Ectodermal cell (in vitro differentiated cells): ENCODE measurements around the gene DSCAML1.
"Not testable (repeated sequence)": the region's sequence is repeated elsewhere in the genome, so short reads cannot be mapped to it uniquely, and the experiment has no call there.

Experiments used
- H3K27ac ChIP-seq: 2 replicates; pipeline ENCODE4 v1.7.0; 2013; ENCODE audit warnings: mild to moderate bottlenecking, low read depth, low read length; ENCODE audit not compliant: insufficient read depth, poor library complexity, severe bottlenecking
- H3K27me3 ChIP-seq: 2 replicates; pipeline ENCODE4 v1.7.0; 2013; ENCODE audit warnings: mild to moderate bottlenecking, low read length; ENCODE audit not compliant: insufficient read depth, control insufficient read depth, poor library complexity, severe bottlenecking
- H3K36me3 ChIP-seq: one replicate; pipeline ENCODE4 v1.7.0; 2013; ENCODE audit warnings: low read length; ENCODE audit not compliant: control insufficient read depth, insufficient read depth
- H3K4me1 ChIP-seq: one replicate; pipeline ENCODE4 v1.7.0; 2013; ENCODE audit warnings: low read length; ENCODE audit not compliant: control insufficient read depth, insufficient read depth
- H3K4me3 ChIP-seq: 2 replicates; pipeline ENCODE4 v1.7.0; 2013; ENCODE audit warnings: low read depth, low read length, control low read depth; ENCODE audit not compliant: insufficient read depth
- H3K9me3 ChIP-seq: 2 replicates; pipeline ENCODE4 v1.7.0; 2013; ENCODE audit warnings: mild to moderate bottlenecking, low read length, moderate library complexity; ENCODE audit not compliant: control insufficient read depth
- WGBS, 2 experiments: methylation state at CpG; one replicate each; pipeline ENCODE4 v1.1.7; 2013; ENCODE audit warnings: missing lambda C conversion rate in 2 of 2; 5-methylcytosine and 5-hydroxymethylcytosine counted together

Gene DSCAML1

DNA sequence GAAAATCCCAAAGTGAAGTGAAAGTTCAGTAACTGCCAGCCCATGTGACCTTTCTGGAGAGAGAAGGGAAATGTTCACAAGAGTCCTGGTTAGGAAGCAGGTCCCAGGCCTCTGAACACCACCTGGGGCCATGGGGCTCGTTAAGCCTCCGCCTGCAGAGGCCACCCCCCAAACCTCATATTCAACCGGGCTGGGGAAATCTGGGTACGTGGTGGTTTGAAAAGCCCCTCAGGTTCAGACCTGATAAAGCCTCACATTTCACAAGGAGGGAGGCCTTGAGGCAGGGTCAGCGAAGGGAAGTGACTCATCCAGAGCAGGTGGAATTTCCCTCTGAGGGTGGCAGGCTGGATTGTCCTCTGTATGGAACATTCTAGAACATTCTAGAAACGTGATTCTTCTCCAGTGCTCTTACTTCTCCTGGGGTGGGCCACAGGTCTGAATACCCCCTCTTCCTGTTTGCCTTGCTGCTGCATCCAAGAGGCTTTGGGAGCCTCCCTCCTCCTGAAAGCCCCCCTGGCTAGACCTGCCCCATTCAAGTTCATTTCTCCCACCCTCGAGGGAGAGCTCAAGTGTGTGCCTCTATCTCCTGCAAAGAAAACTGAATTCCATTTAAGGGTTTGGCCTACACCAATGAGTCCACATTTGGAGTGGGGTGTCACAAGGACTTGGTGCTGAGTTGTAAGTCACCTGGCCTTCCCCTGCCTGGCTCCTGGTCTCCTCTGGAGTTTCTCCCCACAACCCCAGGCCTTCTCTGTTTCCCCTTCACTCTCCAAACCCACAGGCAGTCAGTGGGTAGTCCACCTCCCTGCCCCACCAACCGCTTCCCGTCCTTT, 21.2 kb upstream of the DSCAML1 start:
- 63 to 68% methylated on average over 9 of the region's 9 CpGs for WGBS, 2 experiments

GRCh38 chr11:117817368-117818040, 20.5 kb upstream of the DSCAML1 start:
- no peaks in the 10 kb centered on the region for H3K9me3 ChIP-seq
- H3K4me3 ChIP-seq, result peak overlapping the region; percentile 9
- no peaks in the 10 kb centered on the region for H3K36me3 ChIP-seq
- WGBS, 2 experiments, result 10% methylated on average over 19 of the region's 19 CpGs
- no peaks in the 10 kb centered on the region for H3K27me3 ChIP-seq
- H3K27ac ChIP-seq, result no peak overlapping the region
- H3K4me1 ChIP-seq, result peaks cover 44% of the 10 kb centered on the region

More for the DNA sequence above, 21.2 kb upstream of the DSCAML1 start:
- H3K27me3 ChIP-seq, result no peaks in the 10 kb centered on the region
- H3K4me1 ChIP-seq, result peaks cover 44% of the 10 kb centered on the region
- H3K9me3 ChIP-seq, result no peaks in the 10 kb centered on the region
- H3K4me3 ChIP-seq, result no peak overlapping the region
- H3K27ac ChIP-seq, result no peak overlapping the region
- no peaks in the 10 kb centered on the region for H3K36me3 ChIP-seq

GRCh38 chr11:117816846-117817367, 19.9 kb upstream of the DSCAML1 start:
- Histone ChIP-seq H3K4me1 (peaks cover 44% of the 10 kb centered on the region), H3K4me3 (no peak overlapping the region), H3K27ac (no peak overlapping the region), H3K27me3 (no peaks in the 10 kb centered on the region), H3K36me3 (no peaks in the 10 kb centered on the region), H3K9me3 (no peaks in the 10 kb centered on the region)
- WGBS, 2 experiments, result 86 to 87% methylated on average over 5 of the region's 5 CpGs

GRCh38 chr11:117816151-117816741, 19.2 kb upstream of the DSCAML1 start:
- H3K27me3 ChIP-seq, result no peaks in the 10 kb centered on the region
- no peaks in the 10 kb centered on the region for H3K9me3 ChIP-seq
- peaks cover 44% of the 10 kb centered on the region for H3K4me1 ChIP-seq
- 10 to 11% methylated on average over 20 of the region's 20 CpGs for WGBS, 2 experiments
- no peak overlapping the region for H3K4me3 ChIP-seq
- peak overlapping the region; percentile 56 for H3K27ac ChIP-seq
- no peaks in the 10 kb centered on the region for H3K36me3 ChIP-seq

DNA sequence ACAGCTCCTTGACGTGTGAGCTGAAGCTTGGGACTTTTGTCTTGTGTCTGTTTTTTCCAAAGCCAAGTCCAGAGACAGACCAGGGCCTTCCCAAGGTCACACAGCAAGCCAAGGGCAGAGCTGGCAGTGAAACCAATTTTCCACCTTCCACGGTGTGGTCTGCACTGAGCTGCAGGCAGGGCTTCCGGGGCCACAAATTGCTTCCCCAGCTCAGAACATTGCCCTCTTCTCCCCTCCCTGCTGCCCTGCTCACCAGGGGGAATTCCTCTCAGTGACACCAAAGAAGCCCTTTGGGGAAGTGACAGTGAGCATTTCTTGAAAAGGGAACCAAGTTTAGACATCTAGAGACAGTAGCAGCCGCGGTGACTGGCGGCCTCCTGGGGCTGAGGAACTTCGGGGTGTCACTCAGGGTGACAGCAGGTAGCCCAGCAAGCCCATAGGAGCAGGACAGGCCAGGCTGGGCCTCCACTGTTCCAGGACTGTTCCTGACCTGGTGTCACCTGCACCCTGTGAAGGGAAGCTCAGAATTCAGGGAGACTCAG, 18.3 kb upstream of the DSCAML1 start:
- no peak overlapping the region for H3K4me3 ChIP-seq
- no peaks in the 10 kb centered on the region for H3K9me3 ChIP-seq
- 44 to 51% methylated on average over 7 of the region's 7 CpGs for WGBS, 2 experiments
- peaks cover 41% of the 10 kb centered on the region for H3K4me1 ChIP-seq
- no peaks in the 10 kb centered on the region for H3K27me3 ChIP-seq
- no peaks in the 10 kb centered on the region for H3K36me3 ChIP-seq
- peak overlapping the region; percentile 17 for H3K27ac ChIP-seq

- 23 to 28% methylated on average over 14 of the region's 14 CpGs for WGBS, 2 experiments
- H3K27ac ChIP-seq, result peak overlapping the region; percentile 17
- H3K9me3 ChIP-seq, result no peaks in the 10 kb centered on the region
- peaks cover 36% of the 10 kb centered on the region for H3K4me1 ChIP-seq
- no peaks in the 10 kb centered on the region for H3K27me3 ChIP-seq
- H3K4me3 ChIP-seq, result no peak overlapping the region
- H3K36me3 ChIP-seq, result no peaks in the 10 kb centered on the region
Observed at GRCh38 chr11:117814766-117815261, 17.8 kb upstream of the DSCAML1 start.

DNA sequence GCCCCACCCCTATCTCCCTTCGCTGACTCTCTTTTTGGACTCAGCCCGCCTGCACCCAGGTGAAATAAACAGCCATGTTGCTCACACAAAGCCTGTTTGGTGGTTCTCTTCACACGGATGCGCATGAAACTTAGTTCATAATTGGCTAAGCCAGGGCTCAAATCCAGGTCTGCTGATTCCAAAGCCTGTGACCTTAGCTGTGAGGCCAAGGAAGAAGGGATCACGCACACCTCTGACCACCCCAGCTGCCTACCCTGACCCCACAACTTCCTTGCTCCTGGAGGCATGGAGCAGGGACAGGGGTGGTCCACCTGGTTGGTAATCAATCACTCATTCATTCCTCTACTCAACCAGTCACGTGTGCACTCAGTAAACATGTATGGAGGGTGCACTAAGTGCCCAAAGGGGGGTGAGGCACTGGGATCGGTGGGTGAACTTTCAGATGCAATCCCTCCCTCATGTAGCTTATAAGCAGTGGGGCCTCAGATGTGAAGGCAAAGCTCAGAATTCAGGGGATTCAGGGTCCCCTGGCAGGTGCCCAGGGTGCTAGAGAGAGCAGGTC, 17.3 kb upstream of the DSCAML1 start:
- WGBS, 2 experiments, result 81% methylated on average over 7 of the region's 7 CpGs
- no peaks in the 10 kb centered on the region for H3K36me3 ChIP-seq
- no peak overlapping the region for H3K27ac ChIP-seq
- no peaks in the 10 kb centered on the region for H3K9me3 ChIP-seq
- H3K4me1 ChIP-seq, result peaks cover 36% of the 10 kb centered on the region
- H3K4me3 ChIP-seq, result no peak overlapping the region
- H3K27me3 ChIP-seq, result no peaks in the 10 kb centered on the region

DNA sequence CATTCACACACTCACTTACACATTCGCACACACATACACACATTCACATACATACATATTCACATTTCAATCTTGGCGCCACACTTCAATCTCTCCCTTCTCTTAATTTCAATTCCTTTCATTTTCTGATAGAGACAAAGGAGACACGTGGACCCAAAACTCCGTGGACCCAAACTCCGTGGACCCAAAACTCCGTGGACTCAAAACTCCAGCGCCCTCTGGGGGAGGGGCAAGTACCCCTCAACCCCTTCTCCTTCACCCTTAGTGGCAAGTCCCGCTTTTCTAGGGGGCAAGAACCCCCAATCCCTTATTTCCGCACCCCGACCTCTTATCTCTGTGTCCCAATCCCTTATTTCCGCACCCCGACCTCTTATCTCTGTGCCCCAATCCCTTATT, 13.0 kb upstream of the DSCAML1 start:
- not testable (repeated sequence) for H3K27ac ChIP-seq, H3K4me3 ChIP-seq, H3K9me3 ChIP-seq, H3K36me3 ChIP-seq
- 95% methylated on average over 12 of the region's 12 CpGs for WGBS, 2 experiments
- peaks cover 27% of the 10 kb centered on the region for H3K27me3 ChIP-seq
- H3K4me1 ChIP-seq, result peaks cover 10% of the 10 kb centered on the region

DNA sequence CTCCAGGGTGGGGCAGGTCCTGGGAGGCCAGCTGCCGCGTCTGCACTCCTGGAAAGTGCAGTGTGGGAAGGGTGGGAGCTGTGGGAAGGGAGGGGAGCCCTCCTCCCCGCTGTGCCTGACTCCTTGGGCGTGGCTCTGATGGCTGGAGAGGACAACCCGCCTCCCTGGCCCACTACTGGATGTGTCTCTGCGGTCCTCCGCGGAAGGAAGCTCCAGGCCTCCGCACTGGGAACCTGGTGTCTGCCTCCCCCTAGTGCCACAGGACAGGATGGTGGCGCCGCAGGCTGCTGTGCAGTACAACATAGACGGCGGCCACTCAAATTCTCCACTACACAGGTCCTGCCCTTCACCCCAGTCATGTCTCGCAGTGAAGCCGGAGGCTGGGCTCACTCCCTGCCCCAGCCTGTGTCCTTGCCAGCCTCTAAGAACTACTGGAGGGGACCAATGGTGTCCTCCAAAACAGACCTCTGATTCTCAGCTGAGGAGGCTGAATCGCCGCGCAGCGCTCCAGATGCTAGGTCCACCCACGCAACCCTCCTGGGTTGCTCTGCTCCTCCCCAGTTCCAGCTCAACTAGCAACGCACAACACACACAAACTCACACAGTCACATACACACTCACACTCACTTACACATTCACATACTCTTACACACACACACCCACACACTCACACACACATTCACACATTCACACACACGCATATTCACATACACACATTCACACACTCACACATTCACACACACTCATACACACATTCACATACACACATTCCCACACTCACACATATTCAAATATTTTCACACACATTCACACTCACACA, 12.4 kb upstream of the DSCAML1 start:
- Histone ChIP-seq H3K36me3 (no peaks in the 10 kb centered on the region), H3K4me1 (peaks cover 5% of the 10 kb centered on the region), H3K27me3 (peaks cover 27% of the 10 kb centered on the region), H3K27ac (no peak overlapping the region), H3K9me3 (no peaks in the 10 kb centered on the region), H3K4me3 (no peak overlapping the region)
- 53 to 56% methylated on average over 22 of the region's 22 CpGs for WGBS, 2 experiments
